ENCODE data around the gene FGA.

FGA gene

DNA sequence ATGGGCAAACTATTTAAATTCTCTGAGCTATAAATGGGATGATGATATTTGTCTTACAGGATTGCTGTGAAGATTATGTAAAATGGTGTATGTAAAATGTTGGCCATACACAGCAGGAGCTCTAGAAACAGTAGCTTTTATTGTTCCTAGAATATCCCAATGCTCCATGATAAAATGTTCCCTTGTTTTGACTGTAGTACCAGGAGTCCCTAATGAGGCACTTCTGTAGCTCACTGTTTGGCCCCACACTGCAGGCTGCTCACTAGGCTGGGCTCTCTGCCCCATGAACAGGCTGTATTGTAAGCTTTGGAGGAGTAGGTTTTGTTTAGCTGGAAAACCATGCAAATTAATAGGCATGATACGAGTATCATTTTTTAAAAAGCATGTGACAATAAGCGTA is 3.3 kb upstream of the FGA start:
- Mint-ChIP-seq H3K4me1 (no peaks in the 10 kb centered on the region), H3K27me3 (peaks cover 27% of the 10 kb centered on the region), H3K4me3 (no peak overlapping the region), H3K9me3 (no peaks in the 10 kb centered on the region), H3K27ac (no peak overlapping the region)
- no peak for ATAC-seq
- no peak for DNase-seq

DNA sequence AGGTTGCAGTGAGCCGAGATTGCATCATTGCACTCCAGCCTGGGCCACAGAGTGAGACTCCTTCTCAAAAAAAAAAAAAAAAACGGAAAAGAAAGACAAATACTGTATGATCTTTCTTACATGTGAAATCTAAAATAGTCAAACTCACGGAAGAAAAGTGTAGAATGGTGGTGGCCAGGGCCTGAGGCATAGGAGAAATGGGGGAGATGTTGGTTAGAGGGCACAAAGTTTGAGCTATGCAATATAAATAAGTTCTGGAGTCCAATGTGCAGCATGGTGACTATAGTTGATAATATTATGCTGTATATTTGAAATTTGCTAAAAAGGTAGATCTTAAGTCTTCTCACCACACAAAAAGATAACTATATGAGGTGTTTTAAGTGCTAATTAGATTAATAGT is 1.3 kb upstream of the FGA start:
- Mint-ChIP-seq H3K27ac (no peak overlapping the region), H3K9me3 (no peaks in the 10 kb centered on the region), H3K27me3 (peaks cover 21% of the 10 kb centered on the region), H3K4me1 (no peaks in the 10 kb centered on the region), H3K4me3 (no peak overlapping the region)
- DNase-seq (no peak), ATAC-seq (no peak)

DNA sequence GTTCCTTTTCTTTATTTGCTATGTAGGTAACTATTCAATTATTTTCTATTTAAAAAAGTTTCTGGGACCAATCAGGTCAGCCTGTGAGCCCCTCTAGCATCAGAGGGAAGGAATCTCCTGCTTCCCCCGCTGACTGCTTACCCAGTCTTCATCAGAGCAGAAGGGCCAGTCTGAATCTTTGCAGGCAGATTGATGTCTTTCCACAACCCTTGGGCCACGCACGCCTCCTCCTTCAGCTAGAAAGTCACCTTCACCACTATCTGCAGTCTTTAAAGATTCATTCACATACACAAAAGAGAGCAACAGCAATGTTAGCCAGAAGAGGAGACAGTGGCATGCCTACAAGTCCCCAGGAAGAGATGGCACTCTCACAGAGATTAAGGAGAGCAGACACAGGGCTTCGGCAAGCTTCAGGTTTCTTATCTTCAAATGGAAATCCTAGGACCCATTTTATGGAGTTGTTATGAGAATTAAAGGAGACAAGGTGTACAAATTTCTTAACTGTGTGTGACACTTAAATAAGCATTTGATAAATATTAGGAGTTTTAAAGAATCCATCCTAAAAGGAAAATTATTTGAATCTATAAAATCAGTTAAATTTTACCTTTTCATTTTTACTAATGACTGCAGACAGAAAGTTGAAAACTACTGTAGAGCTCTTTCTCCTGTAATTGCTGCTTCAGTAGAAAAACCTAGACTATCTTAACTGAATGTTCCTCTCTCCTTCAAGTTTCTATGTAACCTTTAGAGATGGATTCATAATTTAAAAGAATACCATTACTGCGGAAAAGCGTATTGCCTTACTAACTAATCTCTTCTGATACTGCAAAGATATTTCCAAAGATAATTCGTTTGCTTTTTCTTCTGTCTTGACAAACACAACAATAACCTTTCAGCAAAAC is 995 bp downstream of the FGA start:
- H3K4me3 Mint-ChIP-seq = no peak overlapping the region
- no peaks in the 10 kb centered on the region for H3K9me3 Mint-ChIP-seq
- H3K4me1 Mint-ChIP-seq = no peaks in the 10 kb centered on the region
- DNase-seq = no peak
- H3K27me3 Mint-ChIP-seq = peaks cover 27% of the 10 kb centered on the region
- H3K27ac Mint-ChIP-seq = no peak overlapping the region
- ATAC-seq = no peak

DNA sequence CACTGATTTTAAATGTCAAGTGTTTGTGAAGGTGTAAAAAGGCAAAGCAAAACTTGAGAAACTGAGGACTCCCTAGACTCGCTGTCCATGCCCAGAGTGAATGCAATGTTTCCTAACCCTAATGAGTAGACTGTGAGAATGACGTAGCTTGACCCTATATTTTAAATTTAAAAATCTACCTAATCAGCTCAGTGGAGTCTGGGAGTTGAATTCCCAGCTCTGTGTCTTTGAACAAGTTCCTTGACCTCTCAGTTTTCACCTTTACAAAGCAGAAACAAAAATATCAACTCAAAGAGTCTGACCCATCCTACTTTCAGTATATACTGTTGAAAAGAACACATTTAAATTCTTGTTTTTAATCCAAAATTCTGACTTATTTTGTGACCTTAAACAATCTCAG is 2.3 kb downstream of the FGA start:
- peaks cover 27% of the 10 kb centered on the region for H3K27me3 Mint-ChIP-seq
- no peak for DNase-seq
- no peak for ATAC-seq
- H3K4me3 Mint-ChIP-seq = no peak overlapping the region
- no peaks in the 10 kb centered on the region for H3K9me3 Mint-ChIP-seq
- H3K27ac Mint-ChIP-seq = no peak overlapping the region
- no peaks in the 10 kb centered on the region for H3K4me1 Mint-ChIP-seq

DNA sequence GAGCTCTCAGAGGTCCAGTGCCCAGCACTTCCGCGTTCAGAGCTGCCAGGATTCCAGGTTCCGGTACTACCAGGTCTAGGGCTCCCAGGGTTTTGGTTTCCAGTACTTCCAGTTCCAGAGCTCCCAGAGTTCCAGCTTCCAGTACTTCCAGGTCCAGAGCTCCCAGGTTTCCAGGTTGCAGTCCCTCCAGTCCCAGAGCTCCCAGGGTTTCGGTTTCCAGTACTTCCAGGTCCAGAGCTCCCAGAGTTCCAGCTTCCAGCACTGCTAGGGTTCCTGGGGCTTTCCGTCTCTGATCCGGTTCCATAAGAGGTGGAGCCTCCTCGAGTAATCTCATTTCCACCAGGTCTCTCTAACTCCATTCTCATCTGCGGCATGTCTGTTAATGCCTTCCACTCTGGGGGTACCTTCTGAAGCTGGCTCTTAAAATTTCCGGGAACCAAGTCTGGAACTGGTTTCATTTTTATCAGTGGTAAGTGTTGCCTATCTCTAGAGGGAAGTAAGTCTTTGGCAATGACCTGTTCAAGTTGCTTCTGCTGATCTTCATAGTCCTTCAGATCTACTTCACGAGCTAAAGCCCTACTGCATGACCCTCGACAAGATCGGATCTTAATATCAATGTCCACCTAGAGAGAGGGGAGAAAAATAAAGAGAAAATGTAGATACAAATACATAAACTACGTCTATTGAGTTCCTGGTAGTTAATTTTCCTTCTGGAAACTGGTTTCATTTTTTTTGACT is 4.1 kb downstream of the FGA start:
- peaks cover 27% of the 10 kb centered on the region for H3K27me3 Mint-ChIP-seq
- ATAC-seq (no peak), DNase-seq (no peak)
- H3K9me3 Mint-ChIP-seq = no peaks in the 10 kb centered on the region
- H3K4me3 Mint-ChIP-seq = no peak overlapping the region
- H3K27ac Mint-ChIP-seq = no peak overlapping the region
- no peaks in the 10 kb centered on the region for H3K4me1 Mint-ChIP-seq

DNA sequence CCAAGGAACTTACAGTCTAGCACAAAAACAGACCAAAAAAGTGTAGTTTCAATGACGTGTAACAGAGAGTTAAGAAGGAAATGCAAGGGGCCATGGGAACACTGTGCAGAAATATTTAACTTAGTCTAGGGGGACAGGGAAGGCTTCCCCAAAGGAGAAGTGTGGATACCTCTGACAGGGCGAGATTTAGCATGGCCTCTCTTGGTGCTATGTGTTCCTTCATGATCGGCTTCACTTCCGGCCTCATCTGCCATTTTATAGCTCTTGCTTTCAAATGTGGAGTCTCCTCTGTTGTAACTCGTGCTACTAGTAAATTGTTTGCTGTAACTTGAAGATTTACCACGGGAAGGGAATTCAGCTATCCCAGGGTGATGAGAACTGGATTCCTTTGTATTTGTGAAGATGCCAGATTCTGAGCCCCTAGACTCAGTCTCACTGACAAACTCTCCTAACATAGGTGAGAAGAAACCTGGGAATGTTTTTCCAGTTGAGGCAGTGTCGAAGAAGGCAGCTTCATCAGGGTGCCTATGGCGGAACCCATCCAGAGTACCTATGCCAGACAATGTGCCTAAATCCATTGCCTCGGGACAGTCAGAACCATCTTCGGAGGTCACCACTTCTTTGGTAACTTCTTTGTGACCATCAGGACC is 5.0 kb downstream of the FGA start:
- Mint-ChIP-seq H3K4me1 (no peaks in the 10 kb centered on the region), H3K27ac (no peak overlapping the region), H3K4me3 (no peak overlapping the region), H3K27me3 (peaks cover 25% of the 10 kb centered on the region), H3K9me3 (no peaks in the 10 kb centered on the region)
- DNase-seq = no peak
- no peak for ATAC-seq

DNA sequence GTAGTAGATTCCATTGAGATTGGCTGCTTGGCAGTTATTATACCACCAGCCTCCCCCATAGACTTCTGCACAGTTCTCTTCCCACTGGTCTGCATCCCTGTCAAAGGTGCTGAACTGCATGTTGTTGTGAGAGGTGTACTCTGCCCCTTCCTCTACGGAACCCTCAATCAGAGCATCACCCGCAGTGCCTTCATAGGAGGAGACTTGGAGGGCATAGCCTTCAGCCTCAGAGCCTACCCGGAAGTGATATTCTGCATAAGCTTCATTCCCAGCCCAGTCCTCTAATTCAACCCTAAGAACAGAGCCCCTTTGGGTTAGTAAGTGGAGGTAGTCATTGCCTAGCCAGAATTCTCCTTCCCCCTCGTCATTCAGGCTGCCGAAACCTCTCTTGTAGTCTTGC is 6.3 kb downstream of the FGA start:
- ATAC-seq (no peak), DNase-seq (no peak)
- Mint-ChIP-seq H3K27ac (no peak overlapping the region), H3K9me3 (no peaks in the 10 kb centered on the region), H3K4me1 (no peaks in the 10 kb centered on the region), H3K27me3 (peaks cover 12% of the 10 kb centered on the region), H3K4me3 (no peak overlapping the region)

DNA sequence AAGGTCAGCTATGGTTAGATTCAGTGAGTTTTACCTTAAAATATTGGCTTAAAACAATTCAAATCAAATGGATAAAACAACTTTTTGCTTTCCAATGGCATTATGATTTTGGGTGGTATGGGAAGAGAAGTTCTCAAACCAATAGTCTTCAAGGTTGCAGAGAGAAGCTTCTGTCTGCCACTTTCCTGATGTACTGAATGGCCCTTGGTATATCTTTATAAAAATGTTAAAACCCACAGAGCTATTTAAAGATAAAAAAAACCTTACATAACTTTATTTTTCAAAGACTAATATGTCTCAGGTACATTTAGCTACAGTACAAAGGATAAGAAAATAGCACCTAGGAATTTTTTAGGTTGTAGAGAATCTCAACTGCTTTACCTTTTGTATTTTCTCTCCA is 6.9 kb downstream of the FGA start:
- H3K27me3 Mint-ChIP-seq = peaks cover 10% of the 10 kb centered on the region
- no peak overlapping the region for H3K27ac Mint-ChIP-seq
- no peak overlapping the region for H3K4me3 Mint-ChIP-seq
- ATAC-seq (no peak), DNase-seq (no peak)
- H3K9me3 Mint-ChIP-seq = no peaks in the 10 kb centered on the region
- no peaks in the 10 kb centered on the region for H3K4me1 Mint-ChIP-seq

DNA sequence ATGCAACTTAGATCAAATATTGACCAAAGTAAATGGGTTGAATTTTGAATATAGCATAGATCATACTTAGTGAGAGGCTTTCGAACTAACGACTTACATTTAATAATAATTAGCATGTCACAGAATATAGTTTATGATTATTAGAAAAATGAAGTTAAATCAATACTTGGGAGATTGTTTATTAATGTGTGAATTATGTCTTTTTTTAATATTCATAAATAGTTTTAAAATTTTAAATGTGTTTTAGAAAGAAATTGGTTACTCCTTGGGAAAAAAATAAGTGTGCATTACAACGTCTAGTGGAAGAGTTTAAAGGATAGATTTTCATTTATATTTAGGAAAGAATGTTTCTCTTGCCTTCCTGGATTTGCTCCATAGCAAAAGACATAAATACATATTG is 7.3 kb downstream of the FGA start:
- Mint-ChIP-seq H3K27ac (no peak overlapping the region), H3K4me1 (no peaks in the 10 kb centered on the region), H3K4me3 (no peak overlapping the region), H3K9me3 (no peaks in the 10 kb centered on the region), H3K27me3 (peaks cover 10% of the 10 kb centered on the region)
- no peak for ATAC-seq
- DNase-seq = no peak

DNA sequence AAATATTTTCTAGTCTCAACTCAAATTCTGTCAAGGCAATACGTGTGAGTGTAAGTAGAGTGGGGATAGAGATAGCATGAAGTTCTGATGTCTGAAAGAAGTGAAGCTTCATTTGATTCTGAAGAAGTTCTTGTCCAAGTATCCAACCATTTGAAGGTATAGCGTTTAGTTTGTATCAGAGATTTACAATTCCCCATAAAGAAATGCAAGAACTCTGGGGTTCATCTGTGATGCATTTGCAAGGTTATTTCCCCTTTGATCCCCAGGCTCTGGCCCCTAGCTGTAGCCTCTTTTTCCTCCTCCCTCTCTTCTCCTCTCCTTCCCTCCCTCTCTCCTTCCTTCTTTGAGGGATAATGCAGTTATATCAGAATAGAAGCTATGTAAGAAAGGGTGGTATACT is 7.8 kb downstream of the FGA start:
- no peak for ATAC-seq
- Mint-ChIP-seq H3K27ac (no peak overlapping the region), H3K4me1 (no peaks in the 10 kb centered on the region), H3K27me3 (peaks cover 10% of the 10 kb centered on the region), H3K4me3 (no peak overlapping the region), H3K9me3 (no peaks in the 10 kb centered on the region)
- DNase-seq = no peak

DNA sequence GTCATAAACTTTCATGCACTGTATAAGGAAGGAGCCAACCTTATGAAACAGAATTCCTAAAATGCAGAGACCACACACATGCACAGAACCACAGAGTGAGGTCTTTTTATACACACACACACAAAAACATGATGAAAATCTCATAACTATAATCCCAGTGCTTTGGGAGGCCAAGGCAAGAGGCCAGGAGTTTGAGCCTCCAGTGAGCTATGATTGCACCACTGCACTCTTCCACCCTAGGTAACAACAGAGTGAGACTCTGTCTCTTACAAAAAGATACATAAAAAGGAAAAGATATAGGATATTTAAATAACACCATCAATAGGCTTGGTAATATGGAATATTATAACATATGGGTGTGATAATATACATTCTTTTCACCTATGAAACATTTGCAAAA is 10.6 kb downstream of the FGA start:
- no peak for DNase-seq
- no peaks in the 10 kb centered on the region for H3K9me3 Mint-ChIP-seq
- H3K27ac Mint-ChIP-seq = no peak overlapping the region
- H3K4me3 Mint-ChIP-seq = no peak overlapping the region
- ATAC-seq = no peak
- H3K4me1 Mint-ChIP-seq = no peaks in the 10 kb centered on the region
- H3K27me3 Mint-ChIP-seq = peaks cover 13% of the 10 kb centered on the region

DNA sequence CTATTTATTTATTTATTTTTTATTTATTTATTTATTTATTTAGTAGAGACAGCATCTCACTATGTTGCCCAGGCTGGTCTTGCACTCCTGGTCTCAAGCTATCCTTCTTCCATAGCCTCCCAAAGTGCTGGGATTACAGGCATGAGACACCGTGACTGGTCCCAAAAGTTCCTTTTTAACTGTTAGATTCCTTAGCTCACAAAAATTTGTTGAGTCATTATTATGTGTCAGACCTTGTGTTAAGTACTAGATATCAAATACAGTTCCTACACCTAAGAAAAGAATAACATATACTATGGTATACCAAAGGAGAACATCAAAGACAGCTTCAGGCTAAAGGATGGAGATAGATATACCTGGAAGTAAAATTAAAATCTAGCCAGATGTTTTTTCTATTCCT is 11.6 kb downstream of the FGA start:
- no peaks in the 10 kb centered on the region for H3K4me1 Mint-ChIP-seq
- no peaks in the 10 kb centered on the region for H3K9me3 Mint-ChIP-seq
- no peak for DNase-seq
- H3K27me3 Mint-ChIP-seq = peaks cover 13% of the 10 kb centered on the region
- no peak for ATAC-seq
- no peak overlapping the region for H3K27ac Mint-ChIP-seq
- no peak overlapping the region for H3K4me3 Mint-ChIP-seq

DNA sequence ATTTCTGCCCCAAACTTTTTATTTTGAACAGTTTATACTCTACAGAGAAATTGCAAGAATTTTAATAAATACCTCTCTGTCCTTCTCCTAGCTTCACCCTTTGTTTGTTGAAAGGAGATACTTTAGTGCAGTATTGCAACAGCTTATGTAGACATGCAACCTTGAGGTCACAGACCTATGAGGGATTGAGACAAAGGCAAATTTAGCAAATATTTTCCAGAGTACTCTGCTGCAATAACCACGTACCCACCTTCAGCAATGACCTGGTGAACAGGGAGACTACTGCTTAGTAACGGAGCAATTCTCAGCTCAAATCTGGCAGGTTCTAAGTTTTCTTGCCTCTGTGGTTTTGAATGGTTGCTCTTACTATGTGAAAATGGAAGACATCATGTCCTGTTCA is 13.2 kb downstream of the FGA start:
- no peak overlapping the region for H3K27ac Mint-ChIP-seq
- peaks cover 13% of the 10 kb centered on the region for H3K27me3 Mint-ChIP-seq
- no peak for DNase-seq
- no peak for ATAC-seq
- H3K9me3 Mint-ChIP-seq = no peaks in the 10 kb centered on the region
- H3K4me3 Mint-ChIP-seq = no peak overlapping the region
- H3K4me1 Mint-ChIP-seq = no peaks in the 10 kb centered on the region

DNA sequence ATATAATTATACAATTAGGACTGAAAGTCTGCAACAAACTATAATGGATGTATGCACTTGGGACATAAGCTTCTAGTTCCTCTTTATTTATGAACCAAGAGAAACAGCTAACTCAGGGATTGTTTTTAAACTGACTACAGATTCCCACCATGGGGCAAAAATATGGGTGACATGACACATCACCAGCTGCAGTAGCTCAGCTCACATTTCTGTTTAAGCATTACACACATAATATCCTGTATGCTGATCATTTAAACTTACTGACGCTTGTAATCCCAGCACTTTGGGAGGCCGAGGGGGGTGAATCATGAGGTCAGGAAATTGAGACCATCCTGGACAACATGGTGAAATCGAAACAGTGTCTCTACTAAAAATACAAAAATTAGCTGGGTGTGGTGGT is 16.2 kb downstream of the FGA start:
- DNase-seq (no peak), ATAC-seq (no peak)
- no peaks in the 10 kb centered on the region for H3K9me3 Mint-ChIP-seq
- no peaks in the 10 kb centered on the region for H3K4me1 Mint-ChIP-seq
- no peak overlapping the region for H3K27ac Mint-ChIP-seq
- no peak overlapping the region for H3K4me3 Mint-ChIP-seq
- peaks cover 13% of the 10 kb centered on the region for H3K27me3 Mint-ChIP-seq

DNA sequence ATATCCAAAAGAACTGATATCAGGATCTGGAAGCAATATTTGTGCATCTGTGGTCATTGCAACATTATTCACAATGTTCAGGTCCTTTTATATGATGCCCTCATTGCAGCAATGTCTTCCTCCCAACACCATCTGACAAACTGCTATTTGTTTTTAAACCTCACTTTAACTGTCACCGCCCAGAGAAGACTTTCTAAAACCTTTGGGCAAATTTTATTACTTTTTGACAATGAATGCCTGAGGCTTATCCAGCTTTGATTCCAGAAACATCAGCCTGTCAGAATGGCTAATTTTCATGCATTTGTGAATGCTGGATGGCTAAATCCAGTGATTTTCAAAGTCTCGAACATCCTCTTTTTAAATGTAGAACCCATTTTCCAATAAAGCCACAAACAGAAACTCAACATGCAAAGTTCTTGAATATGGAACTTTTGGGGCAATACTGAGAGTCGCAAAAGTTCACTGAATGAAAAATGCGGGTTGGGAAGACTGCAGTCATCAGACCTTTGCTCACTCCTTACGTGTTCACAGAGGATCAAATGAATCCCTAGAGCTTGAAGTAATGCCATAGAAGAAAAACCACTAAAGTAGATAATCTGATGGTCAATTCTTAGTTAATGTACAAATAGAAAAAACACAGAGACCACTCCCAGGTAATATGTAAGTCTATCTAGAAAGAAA is 17.2 kb downstream of the FGA start:
- Mint-ChIP-seq H3K9me3 (no peaks in the 10 kb centered on the region), H3K27ac (no peak overlapping the region), H3K4me1 (no peaks in the 10 kb centered on the region), H3K4me3 (no peak overlapping the region), H3K27me3 (peaks cover 13% of the 10 kb centered on the region)
- DNase-seq = no peak
- no peak for ATAC-seq

DNA sequence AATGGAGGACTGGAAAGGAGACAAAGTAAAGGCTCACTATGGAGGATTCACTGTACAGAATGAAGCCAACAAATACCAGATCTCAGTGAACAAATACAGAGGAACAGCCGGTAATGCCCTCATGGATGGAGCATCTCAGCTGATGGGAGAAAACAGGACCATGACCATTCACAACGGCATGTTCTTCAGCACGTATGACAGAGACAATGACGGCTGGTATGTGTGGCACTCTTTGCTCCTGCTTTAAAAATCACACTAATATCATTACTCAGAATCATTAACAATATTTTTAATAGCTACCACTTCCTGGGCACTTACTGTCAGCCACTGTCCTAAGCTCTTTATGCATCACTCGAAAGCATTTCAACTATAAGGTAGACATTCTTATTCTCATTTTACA is 21.0 kb downstream of the FGA start:
- no peak overlapping the region for H3K4me3 Mint-ChIP-seq
- ATAC-seq = no peak
- no peak for DNase-seq
- H3K9me3 Mint-ChIP-seq = no peaks in the 10 kb centered on the region
- no peak overlapping the region for H3K27ac Mint-ChIP-seq
- H3K4me1 Mint-ChIP-seq = no peaks in the 10 kb centered on the region
- no peaks in the 10 kb centered on the region for H3K27me3 Mint-ChIP-seq
